HEK293 (cell line): ENCODE measurements around the gene CLPSL2.

ENCODE experiments used
- CTCF ChIA-PET: fragments of 350-600 bp; formaldehyde crosslinking; extraction: SDS; loops from one replicate; lab custom pipeline; 2021; ENCODE audit warnings: antibody characterized with exemption; lab: Yijun Ruan, JAX
- POLR2A ChIA-PET: fragments of 300-600 bp; formaldehyde crosslinking; extraction: SDS; loops from one replicate; lab custom pipeline; 2020; ENCODE audit warnings: antibody characterized with exemption, inconsistent platforms; lab: Yijun Ruan, JAX
- H3K27ac ChIP-seq: fragments of 200-500 bp; sonication (Bioruptor generic); 2 replicates; pipeline ENCODE4 v1.5.1; 2014; ENCODE audit warnings: low read depth, low read length, control low read depth, inconsistent platforms; ENCODE audit errors: extremely low read depth
- H3K36me3 ChIP-seq, 2 experiments: fragments of 200-500 bp in 1 of 2; sonication (Bioruptor generic) in 1 of 2; 1 replicate in 1 of 2; 2 replicates in 1 of 2; pipeline ENCODE4 v1.5.1; 2014 to 2017; ENCODE audit warnings: inconsistent platforms in 2 of 2, low read length in 2 of 2; ENCODE audit not compliant: control insufficient read depth in 2 of 2, insufficient read depth in 1 of 2
- H3K4me1 ChIP-seq: fragments of 200-500 bp; sonication (Bioruptor generic); 2 replicates; pipeline ENCODE4 v1.5.1; 2014; ENCODE audit warnings: mild to moderate bottlenecking, low read length, inconsistent platforms; ENCODE audit not compliant: control insufficient read depth, insufficient read depth
- H3K4me3 ChIP-seq: 2 replicates; pipeline ENCODE4 v1.5.1; 2011; ENCODE audit warnings: low read depth, mild to moderate bottlenecking, control low read depth, low read length, moderate library complexity
- H3K9me3 ChIP-seq: fragments of 200-500 bp; sonication (Bioruptor generic); 2 replicates; pipeline ENCODE4 v1.5.1; 2014; ENCODE audit warnings: low read depth, low read length, inconsistent platforms; ENCODE audit not compliant: control insufficient read depth, insufficient read depth
- BCL11B ChIP-seq: fragments of 450-650 bp; formaldehyde crosslinking; IDR thresholded peaks from 2 replicates; pipeline ENCODE4 v1.5.1; 2016; ENCODE audit warnings: low read depth, missing biosample characterization, missing genetic modification characterization
- BCL6B ChIP-seq: fragments of 450-650 bp; formaldehyde crosslinking; IDR thresholded peaks from 2 replicates; pipeline ENCODE4 v1.5.1; 2017; ENCODE audit warnings: missing biosample characterization, missing genetic modification characterization
- FEZF1 ChIP-seq: fragments of 450-650 bp; formaldehyde crosslinking; IDR thresholded peaks from 2 replicates; pipeline ENCODE4 v1.5.1; 2016; ENCODE audit warnings: missing biosample characterization, missing genetic modification characterization
- HOXA7 ChIP-seq: sonication (generic); formaldehyde crosslinking; IDR thresholded peaks from 2 replicates; pipeline ENCODE4 v1.8.1; 2022; ENCODE audit warnings: missing genetic modification reagents, borderline replicate concordance
- OVOL3 ChIP-seq: fragments of 450-650 bp; formaldehyde crosslinking; IDR thresholded peaks from 2 replicates; pipeline ENCODE4 v1.5.1; 2016; ENCODE audit warnings: missing biosample characterization, missing genetic modification characterization
- ZBTB10 ChIP-seq: fragments of 450-650 bp; formaldehyde crosslinking; IDR thresholded peaks from 2 replicates; pipeline ENCODE4 v1.5.1; 2016; ENCODE audit warnings: missing biosample characterization, missing genetic modification characterization
- ZBTB20 ChIP-seq: fragments of 450-650 bp; formaldehyde crosslinking; IDR thresholded peaks from 2 replicates; pipeline ENCODE4 v1.5.1; 2016; ENCODE audit warnings: missing biosample characterization, missing genetic modification characterization
- ZEB2 ChIP-seq: fragments of 450-650 bp; formaldehyde crosslinking; IDR thresholded peaks from 2 replicates; pipeline ENCODE4 v1.5.1; 2016; ENCODE audit warnings: missing biosample characterization, missing genetic modification characterization
- ZNF280D ChIP-seq: fragments of 450-650 bp; formaldehyde crosslinking; IDR thresholded peaks from 2 replicates; pipeline ENCODE4 v1.5.1; 2016; ENCODE audit warnings: missing biosample characterization, missing genetic modification characterization
- ZNF366 ChIP-seq: fragments of 450-650 bp; formaldehyde crosslinking; conservative IDR thresholded peaks from 2 replicates; pipeline ENCODE4 v1.5.1; 2016; ENCODE audit warnings: missing biosample characterization, missing genetic modification characterization
- ZNF37A ChIP-seq: fragments of 450-650 bp; IDR thresholded peaks from 2 replicates; pipeline ENCODE4 v1.5.1; 2018; ENCODE audit warnings: missing biosample characterization, missing genetic modification characterization
- ZNF404 ChIP-seq: fragments of 450-650 bp; formaldehyde crosslinking; IDR thresholded peaks from 2 replicates; pipeline ENCODE4 v1.5.1; 2017; ENCODE audit warnings: missing biosample characterization, missing genetic modification characterization
- ZNF423 ChIP-seq: fragments of 450-650 bp; formaldehyde crosslinking; IDR thresholded peaks from 2 replicates; pipeline ENCODE4 v1.5.1; 2016; ENCODE audit warnings: missing biosample characterization, missing genetic modification characterization
- ZNF488 ChIP-seq: fragments of 450-650 bp; formaldehyde crosslinking; IDR thresholded peaks from 2 replicates; pipeline ENCODE4 v1.5.1; 2016; ENCODE audit warnings: missing biosample characterization, missing genetic modification characterization
- ZNF514 ChIP-seq: fragments of 450-650 bp; formaldehyde crosslinking; IDR thresholded peaks from 2 replicates; pipeline ENCODE4 v1.5.1; 2016; ENCODE audit warnings: missing biosample characterization, missing genetic modification characterization
- ZNF530 ChIP-seq: fragments of 450-650 bp; formaldehyde crosslinking; IDR thresholded peaks from 2 replicates; pipeline ENCODE4 v1.5.1; 2016; ENCODE audit warnings: low read depth, missing biosample characterization, missing genetic modification characterization
- ZNF549 ChIP-seq: fragments of 450-650 bp; IDR thresholded peaks from 2 replicates; pipeline ENCODE4 v1.5.1; 2018; ENCODE audit warnings: missing biosample characterization, missing genetic modification characterization, mild to moderate bottlenecking, inconsistent platforms, moderate library complexity
- ZNF585B ChIP-seq: fragments of 450-650 bp; formaldehyde crosslinking; IDR thresholded peaks from 2 replicates; pipeline ENCODE4 v1.5.1; 2016; ENCODE audit warnings: missing biosample characterization, missing genetic modification characterization
- ZNF623 ChIP-seq: fragments of 450-650 bp; formaldehyde crosslinking; IDR thresholded peaks from 2 replicates; pipeline ENCODE4 v1.5.1; 2016; ENCODE audit warnings: missing biosample characterization, missing genetic modification characterization
- ZNF626 ChIP-seq: fragments of 450-650 bp; sonication (Bioruptor Pico); formaldehyde crosslinking; IDR thresholded peaks from 2 replicates; pipeline ENCODE4 v1.5.1; 2018; ENCODE audit warnings: missing biosample characterization, missing genetic modification characterization, inconsistent platforms
- ZNF658 ChIP-seq: fragments of 450-650 bp; formaldehyde crosslinking; IDR thresholded peaks from 2 replicates; pipeline ENCODE4; 2016; ENCODE audit warnings: missing biosample characterization, missing genetic modification characterization
- ZNF747 ChIP-seq: fragments of 450-650 bp; formaldehyde crosslinking; IDR thresholded peaks from 2 replicates; pipeline ENCODE4 v1.5.1; 2016; ENCODE audit warnings: missing biosample characterization, missing genetic modification characterization
- ZNF785 ChIP-seq: fragments of 450-650 bp; formaldehyde crosslinking; IDR thresholded peaks from 2 replicates; pipeline ENCODE4 v1.5.1; 2016; ENCODE audit warnings: missing biosample characterization, missing genetic modification characterization
- ZNF843 ChIP-seq: fragments of 450-650 bp; formaldehyde crosslinking; IDR thresholded peaks from 2 replicates; pipeline ENCODE4 v1.5.1; 2016; ENCODE audit warnings: missing biosample characterization, missing genetic modification characterization

Gene CLPSL2

GRCh38 chr6:35794536-35795452 is 18.4 kb downstream of the CLPSL2 start:
- Histone ChIP-seq H3K9me3 (no peaks in the 10 kb centered on the region), H3K4me1 (no peaks in the 10 kb centered on the region), H3K36me3 (no peaks in the 10 kb centered on the region), H3K4me3 (no peak overlapping the region), H3K27ac (no peak overlapping the region)
- TF ChIP-seq FEZF1 (tag by site-specific recombination) (no peak), ZNF37A (tag by site-specific recombination) (no peak), ZNF623 (tag by site-specific recombination) (no peak), ZNF785 (tag by site-specific recombination) (no peak), ZNF549 (tag by site-specific recombination) (no peak), BCL11B (tag by site-specific recombination) (no peak)
- POLR2A ChIA-PET: no interaction called here
- CTCF ChIA-PET: interaction anchor here (0.6 to 0.8 kb wide), 3 partner anchors 271 to 1027 kb away, joined by 3 read pairs; no protein-coding TSS in a partner anchor

- TF ChIP-seq ZBTB20 (tag by site-specific recombination): no peak
- no peak for TF ChIP-seq ZNF585B
- TF ChIP-seq HOXA7 (CRISPR knock-in tag): no peak
- no peak for TF ChIP-seq ZNF514 (tag by site-specific recombination)
- TF ChIP-seq ZNF843 (tag by site-specific recombination): no peak
- no peak for TF ChIP-seq ZNF658 (tag by site-specific recombination)
- TF ChIP-seq ZNF366 (tag by site-specific recombination): no peak
- no peak for TF ChIP-seq ZBTB10 (tag by site-specific recombination)
- TF ChIP-seq ZNF626 (tag by site-specific recombination): no peak
- TF ChIP-seq OVOL3 (tag by site-specific recombination): no peak
- no peak for TF ChIP-seq ZNF404 (tag by site-specific recombination)
- Histone ChIP-seq H3K27ac (no peak overlapping the region), H3K36me3 (no peaks in the 10 kb centered on the region), H3K4me3 (no peak overlapping the region), H3K4me1 (no peaks in the 10 kb centered on the region), H3K9me3 (no peaks in the 10 kb centered on the region)
- ChIA-PET POLR2A (no interaction called here), CTCF (no interaction called here)
Observed at GRCh38 chr6:35795453-35796071, 19.2 kb downstream of the CLPSL2 start.

GRCh38 chr6:35796236-35796635 is 19.8 kb downstream of the CLPSL2 start:
- POLR2A ChIA-PET: no interaction called here
- CTCF ChIA-PET: interaction anchor here (0.7 to 0.9 kb wide), 4 partner anchors 60 to 423 kb away, joined by 3 to 5 read pairs (median 4); partner anchors contain the start of gene ARMC12
- no peaks in the 10 kb centered on the region for H3K9me3 ChIP-seq
- no peak overlapping the region for H3K27ac ChIP-seq
- no peaks in the 10 kb centered on the region for H3K4me1 ChIP-seq
- H3K36me3 ChIP-seq: no peaks in the 10 kb centered on the region
- no peak overlapping the region for H3K4me3 ChIP-seq
- TF ChIP-seq ZEB2 (tag by site-specific recombination) (no peak), ZNF423 (tag by site-specific recombination) (no peak), ZNF530 (tag by site-specific recombination) (no peak), ZNF747 (tag by site-specific recombination) (no peak), ZNF280D (tag by site-specific recombination) (no peak), ZNF488 (no peak), BCL6B (tag by site-specific recombination) (no peak)
